NCI-H2227 (cell line): Measurements from ENCODE around the gene FUT8.

Experiments used
- DNase-seq: peaks from one replicate; lab custom pipeline; 2025; ENCODE audit not compliant: unreplicated experiment; lab: John Stamatoyannopoulos, UW

FUT8 gene

DNA sequence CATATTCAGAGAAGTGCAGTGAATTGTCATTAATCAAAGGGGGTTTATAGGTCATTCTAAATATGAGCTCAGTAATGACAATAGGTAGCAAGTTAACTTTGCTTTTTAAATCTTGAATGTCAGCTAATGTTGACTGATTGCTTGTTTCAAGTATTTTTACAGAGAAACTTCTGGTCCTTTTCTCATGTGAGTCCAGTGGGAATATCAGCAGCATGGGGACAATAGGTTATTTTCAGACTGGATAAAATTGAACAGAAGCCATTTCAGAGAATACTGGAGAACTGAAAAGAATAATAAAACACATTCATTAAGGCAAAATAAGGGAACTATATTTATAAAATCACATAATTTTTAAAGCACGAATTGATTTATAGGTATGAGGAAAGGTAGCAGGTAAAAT, 78.7 kb downstream of the FUT8 start:
- DNase-seq: no peak

DNA sequence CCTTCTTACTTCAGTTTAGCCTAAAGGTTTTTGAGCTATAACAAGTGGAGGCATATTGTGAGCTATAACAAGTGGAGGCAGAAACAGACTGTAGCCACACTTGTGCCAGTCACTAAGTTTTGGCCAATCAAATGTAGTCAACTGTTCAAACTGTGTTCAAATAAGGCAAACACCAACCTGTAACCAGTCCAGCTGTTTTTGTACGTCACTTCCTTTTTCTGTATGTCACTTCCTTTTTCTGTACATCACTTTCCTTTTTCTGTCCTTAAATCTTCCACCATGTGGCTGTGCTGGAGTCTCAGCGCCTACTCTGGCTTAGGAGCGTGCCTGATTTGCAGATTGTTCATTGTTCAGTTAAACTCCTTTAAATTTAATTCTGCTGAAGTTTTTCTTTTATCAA, 79.7 kb downstream of the FUT8 start:
- DNase-seq: no peak

DNA sequence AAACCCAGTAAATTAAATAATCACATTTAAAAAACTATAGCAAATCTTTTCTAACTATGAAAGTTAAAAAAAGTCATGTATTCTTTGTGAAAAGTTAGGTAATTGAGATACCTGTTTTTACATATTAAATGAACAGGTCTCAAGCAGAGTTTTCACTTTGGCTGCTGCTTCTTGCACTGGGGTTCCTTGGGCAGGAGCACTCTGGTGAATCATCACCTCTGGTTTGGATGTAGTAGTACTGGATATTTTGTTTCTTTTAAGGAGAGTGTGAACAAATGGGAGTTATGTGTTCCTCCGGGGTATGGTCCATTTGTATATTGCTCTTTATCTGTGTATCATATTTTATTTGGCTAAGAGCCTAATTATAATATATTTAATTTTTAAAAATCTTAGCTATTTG, 82.7 kb downstream of the FUT8 start:
- DNase-seq: no peak

DNA sequence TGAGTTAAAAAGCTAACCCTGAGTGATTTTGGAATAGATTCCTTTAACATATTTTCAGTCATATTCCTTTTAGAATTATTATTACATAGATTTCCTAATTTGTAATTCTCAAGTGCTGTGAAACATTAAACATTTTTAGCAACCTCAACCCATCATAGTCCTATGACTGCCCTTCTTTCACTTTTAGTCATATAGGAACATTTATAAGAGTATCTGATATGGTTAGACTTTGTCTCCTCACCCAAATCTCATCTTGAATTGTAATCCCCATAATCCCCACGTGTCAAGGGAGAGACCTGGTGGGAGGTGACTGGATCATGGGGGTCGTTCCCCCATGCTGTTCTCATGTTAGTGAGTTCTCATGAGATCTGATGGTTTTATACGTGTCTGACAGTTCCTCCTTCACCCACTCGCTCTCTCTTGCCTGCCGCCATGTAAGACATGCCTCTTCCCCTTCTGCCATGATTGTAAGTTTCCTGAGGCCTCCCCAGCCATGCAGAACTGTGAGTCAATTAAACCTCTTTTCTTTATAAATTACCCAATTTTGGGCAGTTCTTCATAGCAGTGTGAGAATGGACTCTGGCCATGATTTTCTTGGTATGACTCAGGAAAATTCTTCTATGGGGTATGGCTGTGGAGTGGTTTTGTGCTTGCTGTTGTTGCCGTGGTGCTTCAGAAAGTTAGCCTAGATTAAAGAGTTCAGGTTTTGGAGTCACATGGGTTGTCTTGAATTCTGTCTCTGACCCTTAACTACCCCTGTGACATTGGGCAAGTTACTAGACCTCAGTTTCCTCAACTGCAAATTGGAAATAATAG, 83.9 kb downstream of the FUT8 start:
- DNase-seq: no peak

DNA sequence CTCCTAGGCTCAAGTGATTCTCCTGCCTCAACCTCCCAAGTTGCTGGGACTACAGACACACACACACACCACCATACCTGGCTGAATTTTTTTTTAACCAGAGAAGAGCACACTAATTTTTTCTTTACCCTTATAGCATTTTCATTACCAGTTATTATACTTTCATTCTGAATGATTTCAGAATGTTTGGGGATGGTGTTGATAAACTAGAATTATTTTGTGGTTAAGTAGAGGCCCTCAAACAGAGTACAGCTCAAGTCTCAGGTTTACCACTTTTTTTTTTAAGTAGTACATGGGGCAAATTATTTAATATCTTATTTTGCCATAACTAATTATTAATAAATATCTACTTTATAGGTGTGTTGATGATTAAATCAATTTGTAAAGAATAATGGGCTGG, 86.6 kb downstream of the FUT8 start:
- no peak for DNase-seq

DNA sequence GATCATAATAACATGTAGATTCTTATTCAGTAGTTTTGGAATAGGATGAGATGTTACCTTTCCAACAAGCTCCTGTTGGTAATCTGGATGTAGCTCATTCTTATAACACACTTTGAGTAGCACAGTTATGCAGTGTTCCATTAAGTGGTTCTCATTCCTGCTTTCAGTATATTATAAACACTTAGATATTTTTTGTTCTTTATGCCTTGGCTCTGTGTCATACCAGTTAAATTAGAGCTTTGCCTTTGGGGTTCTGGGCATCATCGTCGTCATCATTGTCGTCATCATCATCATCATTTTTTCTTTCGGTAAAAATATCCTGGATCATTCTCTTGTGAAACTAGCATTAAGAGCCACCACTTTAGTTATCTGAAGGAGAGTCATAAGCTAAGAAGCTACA, 87.5 kb downstream of the FUT8 start:
- no peak for DNase-seq

DNA sequence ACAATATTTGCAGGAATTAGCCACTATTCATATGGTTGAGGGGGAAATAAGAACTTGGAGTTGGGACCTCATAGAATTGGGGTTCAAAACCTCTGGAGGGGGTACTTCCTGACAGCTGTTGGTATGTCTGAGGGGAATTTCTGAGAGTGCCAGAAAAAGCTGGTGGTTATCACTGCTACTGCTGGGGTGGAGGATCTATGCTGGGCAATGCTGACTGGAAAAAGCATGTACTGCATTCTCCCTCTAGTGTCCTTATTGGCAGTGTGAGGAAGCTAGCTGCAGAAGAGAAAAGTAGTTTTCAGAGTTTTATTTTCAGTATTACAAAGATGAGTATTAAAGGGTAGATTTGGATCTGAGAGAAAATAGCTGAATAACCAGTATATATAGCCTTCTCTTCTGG, 88.8 kb downstream of the FUT8 start:
- no peak for DNase-seq

DNA sequence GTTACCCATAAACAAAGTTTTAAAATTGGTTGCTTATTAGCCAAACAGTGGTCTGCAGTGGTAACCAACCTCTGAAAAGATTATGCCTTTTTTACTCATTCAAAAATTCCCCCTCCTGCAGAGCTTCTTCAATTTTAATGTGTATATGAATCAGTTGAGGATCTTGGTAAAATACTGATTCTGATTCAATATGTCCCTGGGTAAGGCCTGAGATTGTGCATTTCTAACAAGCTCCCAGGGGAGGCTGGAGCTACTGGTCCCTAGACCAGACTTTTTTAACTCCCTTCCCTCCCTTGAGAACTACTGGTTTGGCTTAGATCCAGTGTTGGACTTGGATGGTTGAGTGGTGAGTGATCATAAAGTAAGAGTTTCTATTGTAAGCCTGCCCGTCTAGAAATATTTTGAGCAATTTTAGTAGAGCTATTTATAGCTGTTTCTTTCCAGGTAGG, 90.2 kb downstream of the FUT8 start:
- no peak for DNase-seq

DNA sequence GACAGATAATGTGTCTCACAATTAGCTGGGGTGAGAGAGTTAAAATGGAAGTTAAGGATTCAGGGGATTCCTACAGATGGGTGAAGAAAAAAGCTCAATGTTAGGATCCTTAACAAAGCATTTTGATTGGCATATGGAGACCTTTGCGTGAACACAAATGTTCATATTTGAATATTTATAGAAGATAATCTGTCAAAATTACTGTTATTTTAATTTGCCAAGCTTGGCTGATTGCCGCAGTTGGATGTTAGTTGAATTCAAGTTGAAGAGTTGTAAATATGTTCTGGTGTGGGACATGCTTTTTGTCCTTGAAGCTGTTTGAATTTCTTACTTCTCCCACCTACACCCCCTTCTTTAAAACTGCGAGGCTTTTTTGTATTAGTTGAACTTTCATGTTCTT, 91.2 kb downstream of the FUT8 start:
- DNase-seq: no peak

DNA sequence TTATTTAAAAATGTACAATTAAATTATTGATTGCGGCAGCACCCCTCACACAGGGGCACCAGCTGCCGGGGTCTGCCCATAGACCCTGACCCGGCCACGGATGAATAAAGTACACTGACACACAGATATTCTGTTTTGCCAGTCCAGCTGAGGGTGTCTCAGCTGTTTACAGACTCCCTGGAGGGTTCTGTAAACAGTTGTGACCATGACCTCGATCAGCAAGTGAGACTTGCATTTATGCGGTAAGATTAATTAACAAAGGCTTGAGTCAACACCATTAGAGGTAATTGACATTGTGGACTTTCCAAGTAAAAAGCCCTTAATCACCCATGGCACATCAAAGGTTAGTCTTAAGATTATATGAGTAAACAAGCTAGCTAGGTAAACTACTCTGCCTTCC, 94.3 kb downstream of the FUT8 start:
- peak; percentile 8 for DNase-seq

DNA sequence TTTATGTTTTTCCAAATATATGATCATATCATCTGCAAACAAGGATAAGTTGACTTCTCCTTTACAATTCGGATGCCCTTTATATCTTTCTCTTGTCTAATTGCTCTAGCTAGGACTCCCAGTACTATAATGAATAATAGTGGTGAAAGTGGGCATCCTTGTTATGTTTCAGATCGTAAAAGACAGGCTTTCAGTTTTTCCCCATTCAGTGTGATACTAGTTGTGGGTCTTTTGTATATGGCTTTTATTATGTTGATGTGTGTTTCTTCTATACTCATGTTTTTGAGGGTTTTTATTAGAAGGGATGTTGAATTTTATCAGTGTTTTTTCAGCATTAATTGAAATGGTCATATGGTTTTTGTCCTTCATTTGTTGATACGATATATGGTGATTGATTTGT, 97.3 kb downstream of the FUT8 start:
- no peak for DNase-seq

DNA sequence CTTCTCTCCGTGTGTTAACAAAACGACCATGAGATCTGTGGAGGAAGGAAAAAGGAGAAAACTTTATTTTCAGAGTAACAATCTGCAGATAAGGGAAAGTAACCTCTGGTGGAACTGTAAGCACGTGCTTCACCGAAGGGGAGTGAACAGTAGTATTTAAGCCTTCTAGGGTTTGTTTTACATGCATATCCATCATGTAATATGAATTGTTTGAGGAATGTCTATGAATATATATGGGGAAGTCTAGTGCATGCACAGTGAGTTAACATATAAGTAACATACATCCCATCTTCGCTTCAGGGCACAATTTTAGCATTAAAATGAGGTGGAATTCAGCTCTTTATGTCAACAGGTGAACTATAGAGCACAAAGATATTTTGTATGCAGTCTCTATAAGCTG, 101.1 kb downstream of the FUT8 start:
- no peak for DNase-seq

DNA sequence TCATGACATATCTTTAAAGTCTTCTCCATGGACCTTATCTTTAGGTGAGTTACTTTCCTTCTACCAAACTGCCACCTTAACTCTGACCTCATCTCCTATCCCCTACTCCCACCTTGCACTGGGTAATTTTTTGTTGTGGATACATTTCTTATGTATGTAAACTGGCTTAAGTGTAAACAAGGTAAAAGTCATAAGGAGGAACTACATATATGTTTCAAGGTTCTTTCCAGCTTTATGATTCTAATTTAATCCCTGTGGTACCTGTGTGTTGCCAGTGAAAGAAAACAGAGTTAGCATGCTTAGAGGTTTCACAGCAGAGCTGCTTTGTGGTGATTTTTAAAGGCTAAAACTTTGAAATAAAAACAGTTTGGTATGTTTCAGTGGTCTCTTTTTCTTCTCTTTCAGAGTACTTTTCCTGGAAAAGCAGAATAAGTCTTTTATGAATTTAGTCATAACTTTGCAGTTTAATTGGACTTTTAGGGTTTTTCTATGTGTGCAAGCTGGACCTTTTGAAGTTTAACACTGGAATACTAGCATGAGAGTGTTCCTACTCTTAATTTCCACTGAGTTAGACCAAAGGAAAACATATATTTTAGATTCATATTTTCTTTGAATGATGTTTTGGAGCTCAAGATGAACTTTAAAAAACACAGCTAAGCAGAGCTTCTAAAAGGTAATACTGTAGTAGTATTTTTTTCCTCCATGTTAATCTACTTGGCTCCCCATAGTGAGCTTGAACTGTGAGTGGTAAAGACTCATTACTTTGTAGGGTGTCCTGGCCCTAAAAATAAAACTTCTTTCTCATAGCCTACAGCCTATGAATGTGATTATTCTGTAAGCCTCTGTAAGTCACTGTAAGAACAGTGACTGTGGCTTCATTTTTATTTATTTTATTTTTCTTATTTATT, 105.4 kb downstream of the FUT8 start:
- DNase-seq: no peak

DNA sequence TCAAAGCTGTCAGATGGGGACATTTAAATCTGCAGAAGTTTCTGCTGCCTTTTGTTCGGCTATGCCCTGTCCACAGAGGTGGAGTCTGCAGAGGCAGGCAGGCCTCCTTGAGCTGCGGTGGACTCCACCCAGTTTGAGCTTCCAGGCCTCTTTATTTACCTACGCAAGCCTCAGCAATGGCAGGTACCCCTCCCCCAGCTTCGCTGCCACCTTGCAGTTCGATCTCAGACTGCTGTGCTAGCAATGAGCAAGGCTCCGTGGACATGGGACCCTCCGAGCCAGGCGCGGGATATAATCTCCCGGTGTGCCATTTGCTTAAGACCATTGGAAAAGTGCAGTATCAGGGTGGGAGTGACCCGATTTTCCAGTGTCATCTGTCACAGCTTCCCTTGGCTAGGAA, 115.5 kb downstream of the FUT8 start:
- DNase-seq: no peak

DNA sequence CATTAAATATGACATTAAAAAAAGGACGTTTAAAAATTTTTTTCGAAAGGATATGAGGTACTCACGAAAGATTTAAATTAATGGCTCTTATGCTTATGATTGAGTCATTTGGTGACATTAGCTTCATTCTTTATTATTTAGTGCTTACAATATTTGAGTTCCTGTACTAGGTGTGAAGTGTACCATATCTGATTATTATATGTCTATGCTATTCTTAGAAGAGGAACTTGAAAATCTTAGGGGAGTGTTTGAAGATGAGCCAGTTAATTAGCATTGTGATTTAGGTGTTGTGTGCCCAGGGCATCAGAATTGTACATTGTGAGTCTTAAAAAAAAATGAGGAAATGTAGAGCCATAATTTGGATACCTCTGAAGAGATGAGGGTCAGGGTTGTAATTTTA, 118.6 kb downstream of the FUT8 start:
- DNase-seq: no peak

DNA sequence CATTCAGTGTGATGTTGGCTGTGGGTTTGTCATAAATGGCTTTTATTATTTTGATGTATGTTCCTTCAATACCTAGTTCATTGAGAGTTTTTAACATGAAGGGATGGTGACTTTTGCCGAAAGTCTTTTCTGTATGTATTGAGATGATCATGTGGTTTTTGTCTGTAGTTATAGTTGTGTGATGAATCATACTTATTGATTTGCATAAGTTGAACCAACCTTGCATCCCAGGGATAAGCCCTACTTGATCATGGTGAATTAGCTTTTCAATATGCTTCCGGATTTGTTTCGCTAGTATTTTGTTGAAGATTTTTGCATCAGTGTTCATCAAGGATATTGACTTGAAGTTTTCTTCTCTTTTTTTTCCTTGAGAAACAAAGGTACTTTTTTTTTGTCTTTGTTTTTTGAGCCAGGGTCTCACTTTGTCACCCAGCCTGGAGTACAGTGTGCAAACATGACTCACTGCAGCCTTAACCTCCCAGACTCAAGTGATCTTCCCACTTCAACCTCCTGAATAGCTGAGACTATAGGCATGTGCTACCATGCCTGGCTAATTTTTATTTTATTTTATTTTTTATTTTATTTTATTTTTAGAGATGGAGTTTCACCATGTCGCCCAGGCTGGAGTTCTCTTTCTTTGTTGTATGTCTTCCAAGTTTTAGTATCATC, 121.3 kb downstream of the FUT8 start:
- DNase-seq: no peak

DNA sequence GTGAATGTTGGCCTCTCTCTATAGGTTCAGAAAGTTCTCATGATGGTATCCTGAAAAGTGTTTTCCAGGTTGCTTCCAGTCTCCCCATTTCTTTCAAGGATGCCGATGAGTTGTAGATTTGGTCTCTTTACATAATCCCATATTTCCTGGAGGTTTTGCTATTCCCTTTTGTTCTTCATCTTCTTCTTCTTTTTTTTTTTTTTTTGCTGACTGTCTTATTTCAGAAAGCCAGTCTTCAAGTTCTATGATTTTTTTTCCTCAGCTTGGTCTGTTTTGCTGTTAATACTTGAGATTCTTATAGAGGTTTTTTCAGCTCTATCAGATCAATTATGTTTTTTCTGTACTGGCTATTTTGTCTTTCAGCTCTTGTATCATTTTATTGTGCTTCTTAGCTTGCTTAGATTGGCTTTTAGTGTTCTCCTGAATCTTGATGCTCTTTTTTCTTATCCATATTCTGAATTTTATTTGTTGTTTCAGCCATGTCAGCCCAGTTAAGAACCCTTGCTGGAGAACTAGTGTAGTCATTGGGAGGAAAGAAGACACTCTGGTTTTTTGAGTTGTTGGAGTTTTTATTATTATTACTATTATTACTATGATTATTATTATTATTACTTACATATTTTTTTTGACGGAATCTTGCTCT, 124.4 kb downstream of the FUT8 start:
- DNase-seq: no peak

DNA sequence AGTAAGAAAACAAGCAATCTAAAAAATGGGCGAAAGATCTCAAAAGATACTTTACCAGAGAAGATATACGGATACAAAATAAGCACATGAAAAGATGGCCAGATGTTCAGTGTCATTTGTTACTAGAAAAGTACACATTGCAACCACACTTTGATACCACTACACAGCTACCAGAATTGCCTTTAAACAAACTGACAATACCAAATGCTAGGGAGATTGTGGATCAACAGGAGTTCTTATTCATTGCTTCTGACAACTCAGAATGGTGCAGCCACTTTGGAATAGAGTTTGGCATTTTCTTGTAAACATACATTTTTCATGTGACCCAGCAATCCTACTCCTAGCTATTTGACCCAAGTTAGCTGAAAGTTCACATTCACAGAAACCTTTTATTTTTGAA, 136.3 kb downstream of the FUT8 start:
- DNase-seq: no peak

DNA sequence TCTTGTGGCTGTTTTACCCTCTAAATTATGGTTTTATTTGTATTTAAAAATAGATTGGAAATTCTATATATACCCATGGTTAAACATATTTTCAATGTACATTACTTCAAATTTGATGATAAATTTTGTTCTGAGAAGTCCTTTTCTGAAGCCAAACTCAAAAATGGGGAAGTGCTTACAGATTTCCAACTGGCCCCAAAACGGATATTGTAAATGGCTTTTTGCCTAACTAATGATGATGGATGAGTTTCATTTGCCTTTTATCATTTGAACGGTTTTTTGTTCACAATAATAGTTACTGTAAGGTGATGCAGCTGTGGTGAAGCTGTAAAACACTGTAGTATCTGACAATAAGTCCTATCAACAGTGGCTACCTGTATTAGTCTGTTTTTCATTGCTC, 136.9 kb downstream of the FUT8 start:
- DNase-seq: no peak

DNA sequence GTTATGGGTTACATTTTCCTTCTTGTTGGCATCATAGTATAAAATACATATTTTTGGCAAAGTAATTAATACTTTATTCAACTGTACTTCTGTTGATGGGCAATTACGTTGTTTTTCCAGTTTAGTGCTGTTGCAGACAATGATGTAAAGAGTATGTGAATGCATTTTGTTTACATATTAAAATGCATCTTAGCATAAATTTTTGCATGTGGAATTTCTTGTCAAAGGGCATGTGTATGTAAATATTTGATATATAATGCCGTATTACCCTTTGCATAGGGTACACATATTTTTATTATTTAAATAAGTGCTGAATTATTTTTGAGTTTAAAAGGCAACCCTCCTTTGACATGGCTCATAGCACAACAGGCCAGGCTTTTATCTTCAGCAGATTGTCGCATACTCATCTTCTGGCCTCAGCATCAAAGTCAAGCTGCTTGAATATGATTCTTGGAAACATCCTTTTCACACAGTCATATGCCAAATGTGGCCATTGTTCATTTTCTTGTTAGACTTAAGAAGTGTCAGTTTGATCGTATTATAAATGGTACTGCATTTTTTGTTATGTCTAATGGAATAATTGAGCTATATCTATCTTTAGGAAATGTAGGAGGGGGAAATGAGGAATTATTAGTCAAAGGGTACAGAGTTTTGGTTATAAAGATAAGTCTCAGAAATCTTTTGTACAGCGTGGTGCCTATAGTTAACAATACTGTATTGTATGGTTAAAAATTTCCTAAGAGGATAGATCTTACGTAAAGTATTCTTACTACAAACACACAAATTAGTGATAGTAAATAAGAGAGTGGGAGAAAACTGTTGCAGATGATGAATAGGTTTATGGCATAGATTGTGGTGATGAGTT, 138.5 kb downstream of the FUT8 start:
- DNase-seq: no peak
